ENCODE measurements around the gene CLASRP. TPM values are rescaled to one million over a fixed set of nuclear protein-coding genes. Genes with fewer than 3 reads are reported as not detected.

Gene CLASRP
- total RNA-seq, 2 experiments from 2014 or later: 142 to 166 TPM

DNA sequence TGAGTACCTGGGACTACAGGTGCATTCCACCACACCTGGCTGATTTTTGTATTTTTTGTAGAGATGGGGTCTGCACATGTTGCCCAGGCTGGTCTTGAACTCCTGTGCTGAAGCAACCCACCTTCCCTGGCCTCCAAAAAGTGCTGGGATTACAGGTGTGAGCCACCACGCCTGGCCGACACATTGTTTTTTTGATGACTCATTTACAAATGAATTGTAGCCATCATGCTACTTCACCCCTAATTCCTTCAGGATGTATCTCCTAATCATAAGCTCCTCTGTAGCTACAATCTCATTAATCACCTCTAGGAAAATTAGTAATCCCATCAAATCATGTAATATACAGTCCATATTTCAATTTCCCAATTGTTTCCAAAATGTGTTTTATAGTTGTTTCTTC is 19.7 kb upstream of the CLASRP start:
- 0 out of 2 replicates have a peak overlapping the region, but pooled peaks have one; percentile 8 for H3K4me2 ChIP-seq (ENCODE audit: low read length)
- TF ChIP-seq EZH2phosphoT487 (IDR thresholded peaks at IDR 0.05; ENCODE audit: borderline replicate concordance, low read depth, low read length): no peak
- TF ChIP-seq, protein P1, sequence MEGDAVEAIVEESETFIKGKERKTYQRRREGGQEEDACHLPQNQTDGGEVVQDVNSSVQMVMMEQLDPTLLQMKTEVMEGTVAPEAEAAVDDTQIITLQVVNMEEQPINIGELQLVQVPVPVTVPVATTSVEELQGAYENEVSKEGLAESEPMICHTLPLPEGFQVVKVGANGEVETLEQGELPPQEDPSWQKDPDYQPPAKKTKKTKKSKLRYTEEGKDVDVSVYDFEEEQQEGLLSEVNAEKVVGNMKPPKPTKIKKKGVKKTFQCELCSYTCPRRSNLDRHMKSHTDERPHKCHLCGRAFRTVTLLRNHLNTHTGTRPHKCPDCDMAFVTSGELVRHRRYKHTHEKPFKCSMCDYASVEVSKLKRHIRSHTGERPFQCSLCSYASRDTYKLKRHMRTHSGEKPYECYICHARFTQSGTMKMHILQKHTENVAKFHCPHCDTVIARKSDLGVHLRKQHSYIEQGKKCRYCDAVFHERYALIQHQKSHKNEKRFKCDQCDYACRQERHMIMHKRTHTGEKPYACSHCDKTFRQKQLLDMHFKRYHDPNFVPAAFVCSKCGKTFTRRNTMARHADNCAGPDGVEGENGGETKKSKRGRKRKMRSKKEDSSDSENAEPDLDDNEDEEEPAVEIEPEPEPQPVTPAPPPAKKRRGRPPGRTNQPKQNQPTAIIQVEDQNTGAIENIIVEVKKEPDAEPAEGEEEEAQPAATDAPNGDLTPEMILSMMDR (conservative IDR thresholded peaks at IDR 0.05; ENCODE audit: low read length): no peak
- ChIA-PET CTCF (ENCODE audit: unreplicated experiment) (no interaction called here), POLR2A (interaction anchor here (0.6 kb wide), 1 partner anchor 23 kb away, joined by 6 read pairs; no protein-coding TSS in a partner anchor)
- no peak overlapping the region for H2AFZ ChIP-seq (ENCODE audit: low read length)
- peaks cover 8% of the 10 kb centered on the region; the same call in 1 of the 2 replicates for H3K79me2 ChIP-seq (ENCODE audit: insufficient read depth, low read depth, low read length)
- peak overlapping the region; percentile 100 for H3K27ac ChIP-seq (ENCODE audit: low read depth, low read length, poor library complexity, severe bottlenecking)
- H3K9me3 ChIP-seq (ENCODE audit: low read length): no peaks in the 10 kb centered on the region
- no peak overlapping the region for H3K4me3 ChIP-seq (ENCODE audit: low read depth, low read length, poor library complexity, severe bottlenecking)
- BruUV-seq (replicated peaks): no TSS peak
- intact Hi-C loops (cut with micrococcal nuclease; ENCODE audit: unreplicated experiment): loop anchor here (5.0 kb wide), 1 partner anchor 62 kb away; the partner anchor contains the start of gene CLPTM1
- H3K36me3 ChIP-seq (ENCODE audit: insufficient read depth, low read length): peaks cover 54% of the 10 kb centered on the region
- H4K20me1 ChIP-seq (ENCODE audit: insufficient read depth, low read length): no peaks in the 10 kb centered on the region
- H3K9me2 ChIP-seq (ENCODE audit: insufficient read depth, low read length): no peaks in the 10 kb centered on the region
- no peak for DNase-seq (ENCODE audit: low spot score)
- H3K4me1 ChIP-seq (ENCODE audit: insufficient read depth, low read length, poor library complexity, severe bottlenecking): peaks cover 51% of the 10 kb centered on the region

DNA sequence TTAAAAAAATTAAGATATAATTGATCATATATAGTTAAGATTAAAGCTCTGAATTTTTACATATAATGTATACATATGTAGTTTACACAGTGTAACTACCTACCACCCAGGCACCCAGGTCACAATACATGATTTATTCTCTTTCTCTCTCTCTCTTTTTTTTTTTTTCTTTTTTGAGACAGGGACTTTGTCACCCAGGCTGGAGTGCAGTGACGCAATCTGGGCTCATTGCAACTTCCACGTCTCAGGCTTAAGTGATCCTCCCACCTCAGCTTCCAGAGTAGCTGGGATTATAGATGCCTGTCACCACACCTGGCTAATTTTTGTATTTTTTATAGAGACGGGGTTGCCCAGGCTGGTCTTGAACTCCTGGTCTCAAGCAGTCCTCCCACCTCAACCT is 18.8 kb upstream of the CLASRP start:
- H3K4me3 ChIP-seq (ENCODE audit: low read depth, low read length, poor library complexity, severe bottlenecking): no peak overlapping the region
- no peak for DNase-seq (ENCODE audit: low spot score)
- TF ChIP-seq, protein P1 (conservative IDR thresholded peaks at IDR 0.05; ENCODE audit: low read length): no peak
- no peak for TF ChIP-seq EZH2phosphoT487 (IDR thresholded peaks at IDR 0.05; ENCODE audit: borderline replicate concordance, low read depth, low read length)
- no peak overlapping the region for H3K27ac ChIP-seq (ENCODE audit: low read depth, low read length, poor library complexity, severe bottlenecking)
- no peak overlapping the region for H2AFZ ChIP-seq (ENCODE audit: low read length)
- no peaks in the 10 kb centered on the region for H4K20me1 ChIP-seq (ENCODE audit: insufficient read depth, low read length)
- peaks cover 8% of the 10 kb centered on the region; the same call in 1 of the 2 replicates for H3K79me2 ChIP-seq (ENCODE audit: insufficient read depth, low read depth, low read length)
- BruUV-seq (replicated peaks): no TSS peak
- no peaks in the 10 kb centered on the region for H3K9me2 ChIP-seq (ENCODE audit: insufficient read depth, low read length)
- ChIA-PET CTCF (ENCODE audit: unreplicated experiment) (no interaction called here), POLR2A (interaction anchor here (0.8 kb wide), 1 partner anchor 32 kb away, joined by 3 read pairs; no protein-coding TSS in a partner anchor)
- no peak overlapping the region for H3K4me2 ChIP-seq (ENCODE audit: low read length)
- peaks cover 53% of the 10 kb centered on the region for H3K36me3 ChIP-seq (ENCODE audit: insufficient read depth, low read length)
- no peaks in the 10 kb centered on the region for H3K9me3 ChIP-seq (ENCODE audit: low read length)
- H3K4me1 ChIP-seq (ENCODE audit: insufficient read depth, low read length, poor library complexity, severe bottlenecking): peaks cover 42% of the 10 kb centered on the region
- intact Hi-C loops (cut with micrococcal nuclease; ENCODE audit: unreplicated experiment): no loop called here

DNA sequence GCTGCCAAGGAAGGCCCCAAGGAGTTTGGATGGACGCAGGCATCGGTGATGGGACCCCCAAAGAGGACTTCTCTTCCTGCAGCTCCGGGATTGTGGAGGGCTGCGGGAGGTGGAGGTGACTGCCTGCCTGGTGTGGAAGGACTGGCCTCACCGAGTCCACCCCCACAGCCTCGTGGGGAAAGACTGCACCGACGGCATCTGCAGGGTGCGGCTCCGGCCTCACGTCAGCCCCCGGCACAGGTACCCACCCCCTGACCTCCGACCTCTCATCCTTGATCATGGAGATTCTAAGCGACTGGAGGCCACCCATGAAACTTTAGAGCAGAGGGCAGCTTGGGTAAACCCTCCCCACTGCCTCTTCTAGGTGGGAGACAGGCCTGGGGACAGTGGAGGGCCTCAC is 16.9 kb upstream of the CLASRP start:
- no peak for TF ChIP-seq EZH2phosphoT487 (IDR thresholded peaks at IDR 0.05; ENCODE audit: borderline replicate concordance, low read depth, low read length)
- TF ChIP-seq, protein P1 (conservative IDR thresholded peaks at IDR 0.05; ENCODE audit: low read length): no peak
- Histone ChIP-seq H2AFZ (ENCODE audit: low read length) (no peak overlapping the region), H4K20me1 (ENCODE audit: insufficient read depth, low read length) (no peaks in the 10 kb centered on the region), H3K9me3 (ENCODE audit: low read length) (no peaks in the 10 kb centered on the region), H3K4me2 (ENCODE audit: low read length) (no peak overlapping the region), H3K4me3 (ENCODE audit: low read depth, low read length, poor library complexity, severe bottlenecking) (no peak overlapping the region), H3K79me2 (ENCODE audit: insufficient read depth, low read depth, low read length) (peaks cover 8% of the 10 kb centered on the region; the same call in 1 of the 2 replicates), H3K36me3 (ENCODE audit: insufficient read depth, low read length) (peaks cover 58% of the 10 kb centered on the region), H3K27ac (ENCODE audit: low read depth, low read length, poor library complexity, severe bottlenecking) (no peak overlapping the region), H3K4me1 (ENCODE audit: insufficient read depth, low read length, poor library complexity, severe bottlenecking) (peaks cover 25% of the 10 kb centered on the region), H3K9me2 (ENCODE audit: insufficient read depth, low read length) (no peaks in the 10 kb centered on the region)
- BruUV-seq (replicated peaks): no TSS peak
- ChIA-PET CTCF (ENCODE audit: unreplicated experiment) (no interaction called here), POLR2A (no interaction called here)
- no peak for DNase-seq (ENCODE audit: low spot score)
- intact Hi-C loops (cut with micrococcal nuclease; ENCODE audit: unreplicated experiment): no loop called here
